Keratinocyte (primary cell): ENCODE measurements around the gene UBE2N.
"Not testable (repeated sequence)": the region's sequence is repeated elsewhere in the genome, so short reads cannot be mapped to it uniquely, and the experiment has no call there.

Experiments
- EZH2 ChIP-seq: IDR thresholded peaks from one replicate; pipeline ENCODE4 v1.6.1; 2012; ENCODE audit warnings: inconsistent platforms, mild to moderate bottlenecking, low read length, moderate library complexity
- TF ChIP-seq, protein P1 (sequence below), 3 experiments: IDR thresholded peaks in 1 of 3; conservative IDR thresholded peaks in 1 of 3; optimal IDR thresholded peaks in 1 of 3; 2 replicates in 2 of 3; 3 replicates in 1 of 3; pipeline versions ENCODE3 to v1.5.1; 2011; ENCODE audit warnings: low read length in 3 of 3, mild to moderate bottlenecking in 3 of 3, moderate library complexity in 2 of 3, control low read depth in 1 of 3, inconsistent platforms in 1 of 3; ENCODE audit not compliant: insufficient read depth in 2 of 3; ENCODE audit errors: extremely low read depth in 1 of 3

DNA sequence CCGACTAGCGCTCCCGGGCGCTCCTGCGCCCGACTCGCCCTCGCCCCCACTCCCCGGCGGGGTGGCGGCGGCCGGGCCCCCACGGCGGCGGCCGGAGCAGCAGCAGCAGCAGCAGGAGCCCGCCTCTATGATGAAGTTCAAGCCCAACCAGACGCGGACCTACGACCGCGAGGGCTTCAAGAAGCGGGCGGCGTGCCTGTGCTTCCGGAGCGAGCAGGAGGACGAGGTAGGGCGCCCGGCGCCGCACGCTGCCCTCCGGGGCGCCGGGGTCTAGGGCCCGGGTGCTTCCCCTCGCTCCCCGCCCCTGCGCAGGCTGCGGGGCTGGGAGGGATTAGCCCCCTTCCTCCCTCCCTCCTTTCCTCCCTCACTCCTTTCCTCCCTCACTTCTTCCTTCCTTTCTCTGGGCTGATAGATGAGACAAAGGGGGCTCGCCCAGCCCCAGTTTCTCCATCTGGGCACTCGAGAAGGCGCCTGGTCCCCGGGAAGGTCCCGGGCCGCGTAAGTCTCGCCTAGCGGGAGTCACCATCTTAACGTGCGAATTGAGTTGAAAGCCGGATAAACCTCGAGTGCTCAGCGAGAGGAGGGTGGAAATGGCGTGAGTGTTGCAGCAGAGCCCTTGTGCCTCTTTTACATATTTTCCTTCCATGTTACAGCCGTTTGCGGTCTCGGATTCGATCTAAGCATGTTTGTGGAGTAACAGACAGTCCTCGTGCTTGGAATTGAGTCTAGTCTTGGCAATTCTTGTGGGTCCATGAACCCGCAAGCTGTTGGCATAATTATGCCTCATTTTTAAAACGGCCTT lies 63.4 kb downstream of the UBE2N start:
- TF ChIP-seq, protein P1, sequence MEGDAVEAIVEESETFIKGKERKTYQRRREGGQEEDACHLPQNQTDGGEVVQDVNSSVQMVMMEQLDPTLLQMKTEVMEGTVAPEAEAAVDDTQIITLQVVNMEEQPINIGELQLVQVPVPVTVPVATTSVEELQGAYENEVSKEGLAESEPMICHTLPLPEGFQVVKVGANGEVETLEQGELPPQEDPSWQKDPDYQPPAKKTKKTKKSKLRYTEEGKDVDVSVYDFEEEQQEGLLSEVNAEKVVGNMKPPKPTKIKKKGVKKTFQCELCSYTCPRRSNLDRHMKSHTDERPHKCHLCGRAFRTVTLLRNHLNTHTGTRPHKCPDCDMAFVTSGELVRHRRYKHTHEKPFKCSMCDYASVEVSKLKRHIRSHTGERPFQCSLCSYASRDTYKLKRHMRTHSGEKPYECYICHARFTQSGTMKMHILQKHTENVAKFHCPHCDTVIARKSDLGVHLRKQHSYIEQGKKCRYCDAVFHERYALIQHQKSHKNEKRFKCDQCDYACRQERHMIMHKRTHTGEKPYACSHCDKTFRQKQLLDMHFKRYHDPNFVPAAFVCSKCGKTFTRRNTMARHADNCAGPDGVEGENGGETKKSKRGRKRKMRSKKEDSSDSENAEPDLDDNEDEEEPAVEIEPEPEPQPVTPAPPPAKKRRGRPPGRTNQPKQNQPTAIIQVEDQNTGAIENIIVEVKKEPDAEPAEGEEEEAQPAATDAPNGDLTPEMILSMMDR (optimal IDR thresholded peaks at IDR 0.05 in 1 of 3, IDR thresholded peaks at IDR 0.05 in 1 of 3, conservative IDR thresholded peaks at IDR 0.05 in 1 of 3; ENCODE audit: extremely low read depth in 1 of 3, insufficient read depth in 2 of 3, low read length in 3 of 3), result not testable (repeated sequence)
- TF ChIP-seq EZH2, result not testable (repeated sequence)
